ENCODE measurements around the gene GRM5.

Gene GRM5

DNA sequence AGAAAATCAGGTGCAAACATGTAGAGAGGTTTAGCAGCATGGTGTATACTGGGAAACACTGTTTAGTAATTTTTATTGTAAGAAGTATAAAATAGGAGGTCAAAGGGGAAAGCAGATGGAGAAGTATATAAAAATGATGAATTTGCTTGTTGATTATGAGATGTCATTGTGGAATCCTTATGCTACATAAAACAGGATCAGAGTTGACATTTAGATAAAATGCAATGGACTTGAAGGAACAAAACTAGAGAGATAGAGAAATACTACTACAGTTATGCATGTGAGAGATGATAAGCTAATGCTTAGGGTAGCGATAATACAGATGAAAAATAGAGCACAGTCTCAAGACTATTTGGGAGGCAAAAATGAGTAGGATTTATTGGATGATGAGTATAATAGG lies 536.4 kb downstream of the GRM5 start:
- DNase-seq (ENCODE audit: low read depth) = no peak
- H3K4me3 ChIP-seq (ENCODE audit: low read depth, low read length) = no peak overlapping the region

GRCh38 chr11:88523386-88524071 lies 542.3 kb downstream of the GRM5 start:
- no peak for DNase-seq (ENCODE audit: low read depth)
- no peak overlapping the region for H3K4me3 ChIP-seq (ENCODE audit: low read depth, low read length)

GRCh38 chr11:88522624-88523385 lies 543.0 kb downstream of the GRM5 start:
- DNase-seq (ENCODE audit: low read depth) = no peak
- no peak overlapping the region for H3K4me3 ChIP-seq (ENCODE audit: low read depth, low read length)

- H3K4me3 ChIP-seq (ENCODE audit: low read depth, low read length) = no peak overlapping the region
- no peak for DNase-seq (ENCODE audit: low read depth)
These were observed 544.0 kb downstream of the GRM5 start for GRCh38 chr11:88521799-88522201.

- no peak overlapping the region for H3K4me3 ChIP-seq (ENCODE audit: low read depth, low read length)
- no peak for DNase-seq (ENCODE audit: low read depth)
These were observed 544.4 kb downstream of the GRM5 start for GRCh38 chr11:88521399-88521798.

GRCh38 chr11:88520391-88520790 lies 545.4 kb downstream of the GRM5 start:
- no peak for DNase-seq (ENCODE audit: low read depth)
- no peak overlapping the region for H3K4me3 ChIP-seq (ENCODE audit: low read depth, low read length)

DNA sequence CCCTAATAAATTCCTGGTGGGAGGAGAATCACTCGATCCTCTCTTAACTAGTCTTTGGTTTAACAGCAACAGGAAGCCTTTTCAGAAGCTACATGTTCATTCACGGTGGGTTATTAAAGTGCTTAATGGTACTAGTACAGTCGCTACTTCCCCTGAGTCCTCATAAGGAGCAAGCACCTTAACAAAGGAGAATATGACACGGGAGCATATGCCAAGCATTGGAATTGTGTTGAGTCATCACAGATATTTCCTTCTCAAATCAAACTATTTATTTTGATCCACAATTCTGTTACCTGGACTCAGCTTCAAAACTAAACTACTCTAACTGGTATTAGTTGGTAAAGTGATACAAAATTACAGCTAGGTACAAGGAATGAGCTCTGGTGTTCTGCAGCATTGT lies 550.8 kb downstream of the GRM5 start:
- DNase-seq (ENCODE audit: low read depth) = no peak
- no peak overlapping the region for H3K4me3 ChIP-seq (ENCODE audit: low read depth, low read length)

GRCh38 chr11:88511006-88511405 lies 554.8 kb downstream of the GRM5 start:
- no peak for DNase-seq (ENCODE audit: low read depth)

DNA sequence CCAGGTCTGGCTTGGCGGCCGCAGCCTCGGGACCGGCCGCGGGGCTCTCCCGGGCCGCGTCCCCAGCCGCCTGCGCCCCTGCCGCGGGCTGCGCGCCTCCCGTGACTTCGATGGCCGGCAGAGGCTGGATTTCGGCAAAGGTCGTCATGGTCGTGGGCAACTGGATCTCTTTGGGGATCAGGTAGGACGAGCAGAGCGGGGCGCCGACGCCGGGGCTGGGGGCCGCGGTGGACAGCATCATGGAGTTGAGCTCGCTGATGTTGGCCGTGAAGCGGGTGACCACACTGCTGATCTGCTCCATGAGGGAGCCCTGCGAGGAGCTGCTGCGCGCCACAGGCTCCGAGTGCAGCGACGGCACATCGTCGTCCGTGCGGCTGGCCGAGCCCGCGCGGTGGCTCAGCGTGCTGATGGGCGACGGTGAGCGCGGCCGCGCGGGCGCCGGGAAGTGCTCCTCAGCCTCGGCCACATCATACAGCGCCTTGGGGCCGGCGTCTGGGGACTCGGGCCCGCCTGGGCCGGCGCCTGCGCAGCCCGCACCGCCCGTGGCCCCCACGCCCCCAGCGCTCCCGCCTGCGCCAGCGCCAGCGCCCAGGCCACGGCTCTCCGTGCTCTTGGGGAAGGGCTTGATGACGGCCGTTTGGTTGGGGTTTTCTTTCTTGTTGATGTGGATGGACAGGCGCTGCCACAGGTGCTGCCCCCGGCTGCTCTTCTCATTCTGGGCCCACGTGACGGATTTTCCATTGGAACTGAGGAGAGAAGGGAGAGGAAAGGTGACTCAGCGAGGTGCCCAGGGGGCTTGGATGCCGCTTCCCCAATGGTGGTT lies 556.8 kb downstream of the GRM5 start:
- H3K4me3 ChIP-seq (ENCODE audit: low read depth, low read length) = peak overlapping the region; percentile 34
- no peak for DNase-seq (ENCODE audit: low read depth)

More at GRCh38 chr11:88511006-88511405, 554.8 kb downstream of the GRM5 start:
- no peak overlapping the region for H3K4me3 ChIP-seq (ENCODE audit: low read depth, low read length)

DNA sequence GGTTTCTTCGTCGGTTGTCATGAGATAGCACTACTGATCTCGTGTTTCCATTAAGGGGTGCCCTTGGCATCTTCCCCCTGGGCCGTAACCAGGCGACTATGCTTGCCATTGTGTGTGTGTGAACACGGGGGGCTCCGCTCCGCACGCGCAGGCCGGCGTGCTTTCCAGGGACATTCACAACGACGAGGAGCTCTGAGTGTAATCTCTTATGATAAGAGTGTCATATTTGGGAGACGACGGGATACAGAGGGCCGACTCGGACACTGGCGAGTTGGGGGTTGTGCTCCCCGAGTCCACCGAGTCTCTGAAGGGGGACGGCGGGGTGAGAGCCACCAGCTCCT lies 557.4 kb downstream of the GRM5 start:
- DNase-seq (ENCODE audit: low read depth) = no peak

GRCh38 chr11:88507771-88508417 lies 557.9 kb downstream of the GRM5 start:
- no peak overlapping the region for H3K4me3 ChIP-seq (ENCODE audit: low read depth, low read length)
- no peak for DNase-seq (ENCODE audit: low read depth)

More for the DNA sequence above, 557.4 kb downstream of the GRM5 start:
- H3K4me3 ChIP-seq (ENCODE audit: low read depth, low read length) = peak overlapping the region; percentile 34

- no peak overlapping the region for H3K4me3 ChIP-seq (ENCODE audit: low read depth, low read length)
- DNase-seq (ENCODE audit: low read depth) = no peak
These were observed 564.2 kb downstream of the GRM5 start for GRCh38 chr11:88501541-88501940.

DNA sequence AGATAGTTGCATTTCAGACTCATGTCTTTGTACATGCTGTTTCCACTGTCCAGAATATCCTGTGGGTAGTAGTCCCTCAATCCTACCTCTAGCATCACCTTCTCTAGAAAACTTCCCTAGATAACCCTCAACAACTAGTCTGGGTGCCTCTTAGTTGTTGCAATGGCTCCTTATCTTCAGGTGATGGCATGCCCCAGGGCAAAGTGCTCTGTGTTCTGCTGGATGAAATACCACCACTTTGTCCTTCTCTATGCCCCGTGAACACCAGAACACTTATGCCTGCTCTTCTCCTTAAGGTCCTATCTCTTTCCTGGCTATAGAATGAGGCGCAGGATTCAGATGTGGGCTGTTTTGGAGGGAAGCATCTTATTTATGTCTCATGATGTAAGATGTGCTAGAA lies 569.9 kb downstream of the GRM5 start:
- no peak overlapping the region for H3K4me3 ChIP-seq (ENCODE audit: low read depth, low read length)
- DNase-seq (ENCODE audit: low read depth) = no peak

- no peak overlapping the region for H3K4me3 ChIP-seq (ENCODE audit: low read depth, low read length)
- DNase-seq (ENCODE audit: low read depth) = no peak
These were observed 570.9 kb downstream of the GRM5 start for GRCh38 chr11:88494848-88495247.

- H3K4me3 ChIP-seq (ENCODE audit: low read depth, low read length) = no peak overlapping the region
- DNase-seq (ENCODE audit: low read depth) = no peak
These were observed 574.1 kb downstream of the GRM5 start for GRCh38 chr11:88491674-88492073.

- H3K4me3 ChIP-seq (ENCODE audit: low read depth, low read length) = no peak overlapping the region
- DNase-seq (ENCODE audit: low read depth) = no peak
These were observed 576.8 kb downstream of the GRM5 start for GRCh38 chr11:88489030-88489429.

- no peak overlapping the region for H3K4me3 ChIP-seq (ENCODE audit: low read depth, low read length)
- no peak for DNase-seq (ENCODE audit: low read depth)
These were observed 578.1 kb downstream of the GRM5 start for GRCh38 chr11:88487646-88488045.

GRCh38 chr11:88484873-88485621 lies 580.7 kb downstream of the GRM5 start:
- no peak for DNase-seq (ENCODE audit: low read depth)
- no peak overlapping the region for H3K4me3 ChIP-seq (ENCODE audit: low read depth, low read length)

DNA sequence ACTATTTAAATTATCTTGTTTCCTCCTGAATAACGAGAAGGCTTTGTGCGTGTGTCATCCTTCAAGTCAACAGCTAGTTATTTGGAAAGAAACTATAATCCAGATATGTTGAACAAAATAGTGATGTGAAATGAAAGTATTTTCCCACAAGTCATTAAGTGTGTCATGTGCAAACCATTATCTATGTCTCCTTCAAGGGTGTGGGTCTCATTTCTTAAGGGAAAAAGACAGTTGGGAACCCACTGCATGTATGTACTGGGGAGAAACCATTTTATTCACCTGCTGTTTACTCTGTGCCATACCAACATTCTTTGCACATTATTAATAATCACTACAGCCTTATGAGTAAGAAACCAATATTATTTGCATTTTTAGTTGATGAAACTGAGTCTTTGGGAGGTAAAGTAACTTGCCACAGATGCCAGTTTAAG lies 582.9 kb downstream of the GRM5 start:
- DNase-seq (ENCODE audit: low read depth) = no peak
- no peak overlapping the region for H3K4me3 ChIP-seq (ENCODE audit: low read depth, low read length)
